SH-SY5Y (cell line): ENCODE measurements around the gene ST8SIA6.

Experiments used
- GATA2 ChIP-seq: IDR thresholded peaks from 2 replicates; pipeline ENCODE4 v1.6.1; 2011; ENCODE audit warnings: mild to moderate bottlenecking, low read depth, low read length
- GATA3 ChIP-seq: IDR thresholded peaks from 2 replicates; pipeline ENCODE4 v1.6.1; 2011; ENCODE audit warnings: low read depth, mild to moderate bottlenecking, low read length, moderate library complexity

DNA sequence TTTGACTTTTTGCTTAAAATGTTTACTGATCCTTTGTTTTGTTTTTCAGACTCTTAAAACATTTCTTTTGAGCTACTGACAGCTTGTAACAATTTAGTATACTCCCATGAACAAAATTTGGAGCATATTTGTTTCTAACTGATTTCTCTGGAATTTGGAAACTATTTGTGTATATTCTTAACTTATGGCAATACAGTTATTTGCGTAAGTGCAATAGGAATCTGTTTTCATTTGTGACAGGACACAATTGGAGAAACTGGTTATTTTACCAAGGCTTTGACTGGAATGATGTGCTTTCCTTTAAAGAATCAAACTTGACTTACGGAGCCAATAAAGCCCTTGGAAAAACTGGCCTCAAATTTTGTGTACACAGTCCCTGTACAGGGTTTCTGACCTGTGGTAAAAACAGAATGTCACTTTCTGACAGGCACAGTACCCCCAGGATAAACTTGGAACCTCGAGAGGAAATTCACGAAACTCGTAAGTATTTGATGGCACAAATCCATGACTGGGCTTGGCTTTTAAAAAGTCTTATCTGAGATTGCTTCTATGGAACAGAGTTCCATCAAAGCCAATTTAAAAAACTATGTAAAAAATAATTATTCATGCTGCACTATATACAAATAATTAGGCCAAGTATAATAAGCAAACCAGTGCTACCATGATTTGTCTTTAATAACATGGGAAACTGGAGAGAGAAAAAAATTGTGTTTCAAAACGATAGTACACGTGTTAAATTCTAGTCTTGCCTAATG lies 70.4 kb downstream of the ST8SIA6 start:
- TF ChIP-seq GATA2 = no peak
- TF ChIP-seq GATA3 = no peak
